Muscle of leg (tissue), 11 donors: Measurements from ENCODE around the gene MCM6. TPM values are rescaled to one million over a fixed set of nuclear protein-coding genes. Genes with fewer than 3 reads are reported as not detected.

ENCODE experiments used
- DNase-seq: peaks from one replicate; pipeline ENCODE4 v3.0.0; 2013
- H3K27ac ChIP-seq: one replicate; pipeline ENCODE4 v1.5.1; 2013; ENCODE audit warnings: mild to moderate bottlenecking, low read length, control low read depth
- H3K27me3 ChIP-seq: one replicate; pipeline ENCODE4 v1.6.1; 2013; ENCODE audit warnings: low read length; ENCODE audit not compliant: control insufficient read depth, insufficient read depth
- H3K36me3 ChIP-seq: one replicate; pipeline ENCODE4 v1.6.1; 2013; ENCODE audit warnings: low read length; ENCODE audit not compliant: control insufficient read depth, insufficient read depth
- H3K4me1 ChIP-seq: one replicate; pipeline ENCODE4 v1.6.1; 2013; ENCODE audit warnings: low read length; ENCODE audit not compliant: control insufficient read depth, insufficient read depth
- H3K4me3 ChIP-seq: one replicate; pipeline ENCODE4 v1.5.1; 2013; ENCODE audit warnings: low read length, control low read depth
- H3K9me3 ChIP-seq: replicated peaks from 2 replicates; pipeline ENCODE4 v1.6.1; 2013; ENCODE audit warnings: low read depth, low read length; ENCODE audit not compliant: control insufficient read depth
- WGBS: methylation state at CpG from one replicate; pipeline ENCODE4 v1.1.5; 2013; ENCODE audit warnings: missing lambda C conversion rate; ENCODE audit not compliant: insufficient coverage; 5-methylcytosine and 5-hydroxymethylcytosine counted together
- polyA plus RNA-seq, 8 donors: library from polyadenylated mRNA; unstranded; fragments of 120-200 nt; gene quantifications; one replicate each; pipeline versions ENCODE4 v1.2.1 to v1.2.3, GENCODE V29; 2013; ENCODE audit warnings: inconsistent platforms in 1 of 8, low replicate concordance in 1 of 8; ENCODE audit not compliant: insufficient read length in 8 of 8, insufficient read depth in 1 of 8
- total RNA-seq: library from RNA; stranded (reverse); fragments of 120-200 nt; gene quantifications from one replicate; pipeline ENCODE4 v1.2.4, GENCODE V29; 2013

The MCM6 gene
- total and polyA plus RNA-seq, 9 donors, result 14.2 to 36.8 (median 28.6) TPM

GRCh38 chr2:135826544-135826943, 49.7 kb downstream of the MCM6 start:
- 82% methylated on average over 4 of the region's 6 CpGs for WGBS
- Histone ChIP-seq H3K4me3 (no peak overlapping the region), H3K4me1 (peaks cover 3% of the 10 kb centered on the region), H3K27me3 (no peaks in the 10 kb centered on the region), H3K36me3 (no peaks in the 10 kb centered on the region), H3K27ac (no peak overlapping the region), H3K9me3 (peaks cover 4% of the 10 kb centered on the region)
- DNase-seq, result no peak

- WGBS, result 40% methylated on average over 8 of the region's 11 CpGs
- peaks cover 4% of the 10 kb centered on the region for H3K9me3 ChIP-seq
- H3K36me3 ChIP-seq, result no peaks in the 10 kb centered on the region
- peak; percentile 16 for DNase-seq
- H3K27ac ChIP-seq, result no peak overlapping the region
- no peaks in the 10 kb centered on the region for H3K27me3 ChIP-seq
- H3K4me1 ChIP-seq, result peaks cover 3% of the 10 kb centered on the region
- H3K4me3 ChIP-seq, result no peak overlapping the region
Measured at GRCh38 chr2:135825550-135826176, 50.6 kb downstream of the MCM6 start.

GRCh38 chr2:135825131-135825530, 51.1 kb downstream of the MCM6 start:
- no peaks in the 10 kb centered on the region for H3K27me3 ChIP-seq
- DNase-seq, result no peak
- 60% methylated on average over 4 of the region's 9 CpGs for WGBS
- no peak overlapping the region for H3K4me3 ChIP-seq
- H3K4me1 ChIP-seq, result peaks cover 3% of the 10 kb centered on the region
- no peak overlapping the region for H3K27ac ChIP-seq
- no peaks in the 10 kb centered on the region for H3K36me3 ChIP-seq
- H3K9me3 ChIP-seq, result peaks cover 4% of the 10 kb centered on the region

- DNase-seq, result no peak
- WGBS, result 83% methylated on average over 1 of the region's 1 CpG
- H3K27ac ChIP-seq, result no peak overlapping the region
Measured at GRCh38 chr2:135822855-135823254, 53.4 kb downstream of the MCM6 start.

GRCh38 chr2:135821190-135821589, 55.1 kb downstream of the MCM6 start:
- Histone ChIP-seq H3K9me3 (peaks cover 4% of the 10 kb centered on the region), H3K4me1 (peaks cover 3% of the 10 kb centered on the region), H3K27me3 (no peaks in the 10 kb centered on the region), H3K36me3 (no peaks in the 10 kb centered on the region), H3K4me3 (no peak overlapping the region), H3K27ac (no peak overlapping the region)
- no CpG with 5 or more reads among the region's 2 CpGs for WGBS
- DNase-seq, result no peak

More at GRCh38 chr2:135822855-135823254, 53.4 kb downstream of the MCM6 start:
- no peaks in the 10 kb centered on the region for H3K36me3 ChIP-seq
- H3K9me3 ChIP-seq, result peaks cover 4% of the 10 kb centered on the region
- no peak overlapping the region for H3K4me3 ChIP-seq
- no peaks in the 10 kb centered on the region for H3K27me3 ChIP-seq
- H3K4me1 ChIP-seq, result peaks cover 3% of the 10 kb centered on the region

GRCh38 chr2:135820003-135820618, 56.1 kb downstream of the MCM6 start:
- Histone ChIP-seq H3K4me3 (no peak overlapping the region), H3K9me3 (peaks cover 4% of the 10 kb centered on the region), H3K27ac (no peak overlapping the region), H3K4me1 (no peaks in the 10 kb centered on the region), H3K36me3 (no peaks in the 10 kb centered on the region), H3K27me3 (no peaks in the 10 kb centered on the region)
- WGBS, result 55% methylated on average over 8 of the region's 9 CpGs
- DNase-seq, result no peak

GRCh38 chr2:135818937-135819610, 57.2 kb downstream of the MCM6 start:
- Histone ChIP-seq H3K4me1 (no peaks in the 10 kb centered on the region), H3K36me3 (no peaks in the 10 kb centered on the region), H3K9me3 (peaks cover 4% of the 10 kb centered on the region), H3K27me3 (no peaks in the 10 kb centered on the region), H3K27ac (no peak overlapping the region), H3K4me3 (no peak overlapping the region)
- WGBS, result 40% methylated on average over 4 of the region's 8 CpGs
- DNase-seq, result no peak

- no peak for DNase-seq
- H3K36me3 ChIP-seq, result no peaks in the 10 kb centered on the region
- 63% methylated on average over 4 of the region's 4 CpGs for WGBS
- H3K27ac ChIP-seq, result no peak overlapping the region
- H3K4me3 ChIP-seq, result no peak overlapping the region
- H3K4me1 ChIP-seq, result no peaks in the 10 kb centered on the region
- H3K27me3 ChIP-seq, result no peaks in the 10 kb centered on the region
- no peaks in the 10 kb centered on the region for H3K9me3 ChIP-seq
Measured at GRCh38 chr2:135817951-135818350, 58.3 kb downstream of the MCM6 start.

GRCh38 chr2:135817466-135817865, 58.8 kb downstream of the MCM6 start:
- WGBS, result 82% methylated on average over 18 of the region's 18 CpGs

GRCh38 chr2:135815269-135815668, 61.0 kb downstream of the MCM6 start:
- DNase-seq, result no peak
- WGBS, result no CpG with 5 or more reads among the region's 3 CpGs
- no peaks in the 10 kb centered on the region for H3K9me3 ChIP-seq

More at GRCh38 chr2:135817466-135817865, 58.8 kb downstream of the MCM6 start:
- H3K27ac ChIP-seq, result no peak overlapping the region
- no peak for DNase-seq
- no peaks in the 10 kb centered on the region for H3K4me1 ChIP-seq
- H3K4me3 ChIP-seq, result no peak overlapping the region
- no peaks in the 10 kb centered on the region for H3K9me3 ChIP-seq
- no peaks in the 10 kb centered on the region for H3K27me3 ChIP-seq
- H3K36me3 ChIP-seq, result no peaks in the 10 kb centered on the region

More at GRCh38 chr2:135815269-135815668, 61.0 kb downstream of the MCM6 start:
- Histone ChIP-seq H3K27ac (no peak overlapping the region), H3K36me3 (no peaks in the 10 kb centered on the region), H3K4me1 (no peaks in the 10 kb centered on the region), H3K27me3 (no peaks in the 10 kb centered on the region), H3K4me3 (no peak overlapping the region)
